ENCODE results near the gene TP53RK.
"Not testable (repeated sequence)": the region's sequence is repeated elsewhere in the genome, so short reads cannot be mapped to it uniquely, and the experiment has no call there.

The TP53RK gene

DNA sequence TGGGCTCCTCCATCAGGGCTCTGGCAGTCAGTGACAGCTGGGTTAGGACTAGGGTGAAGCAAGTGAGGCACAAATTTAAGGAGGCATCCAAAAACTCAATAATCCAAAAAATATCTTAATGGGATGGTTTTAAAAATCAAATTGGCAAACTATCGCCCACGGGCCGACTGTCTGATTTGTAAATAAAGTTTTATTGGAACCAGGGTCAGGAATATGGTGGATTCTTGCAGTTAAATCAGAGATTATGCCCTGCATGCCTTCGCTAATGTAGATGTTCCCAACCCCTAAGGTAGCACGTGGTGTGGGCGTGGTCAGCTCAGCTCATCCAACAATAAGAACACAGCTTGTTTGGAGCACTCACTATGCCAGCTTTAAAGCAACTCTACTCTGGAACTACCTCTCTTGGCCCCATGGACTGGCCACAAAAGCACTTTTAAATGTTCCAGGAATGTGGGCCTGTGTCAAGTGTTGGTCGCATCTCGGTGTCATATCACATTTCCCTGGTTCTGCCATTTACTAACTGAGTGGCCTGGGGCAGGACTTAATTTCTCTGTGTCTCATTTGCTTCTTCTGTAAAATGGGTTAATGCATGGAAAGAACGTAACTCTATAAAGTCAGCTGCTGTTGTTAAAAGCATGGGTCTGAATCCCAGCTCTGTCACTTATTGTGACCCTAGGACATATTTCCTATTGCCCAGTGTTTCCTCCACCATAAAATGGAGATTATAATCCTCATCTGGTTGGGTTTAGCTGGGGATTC lies 7.0 kb downstream of the TP53RK start:
- no peak for DNase-seq

DNA sequence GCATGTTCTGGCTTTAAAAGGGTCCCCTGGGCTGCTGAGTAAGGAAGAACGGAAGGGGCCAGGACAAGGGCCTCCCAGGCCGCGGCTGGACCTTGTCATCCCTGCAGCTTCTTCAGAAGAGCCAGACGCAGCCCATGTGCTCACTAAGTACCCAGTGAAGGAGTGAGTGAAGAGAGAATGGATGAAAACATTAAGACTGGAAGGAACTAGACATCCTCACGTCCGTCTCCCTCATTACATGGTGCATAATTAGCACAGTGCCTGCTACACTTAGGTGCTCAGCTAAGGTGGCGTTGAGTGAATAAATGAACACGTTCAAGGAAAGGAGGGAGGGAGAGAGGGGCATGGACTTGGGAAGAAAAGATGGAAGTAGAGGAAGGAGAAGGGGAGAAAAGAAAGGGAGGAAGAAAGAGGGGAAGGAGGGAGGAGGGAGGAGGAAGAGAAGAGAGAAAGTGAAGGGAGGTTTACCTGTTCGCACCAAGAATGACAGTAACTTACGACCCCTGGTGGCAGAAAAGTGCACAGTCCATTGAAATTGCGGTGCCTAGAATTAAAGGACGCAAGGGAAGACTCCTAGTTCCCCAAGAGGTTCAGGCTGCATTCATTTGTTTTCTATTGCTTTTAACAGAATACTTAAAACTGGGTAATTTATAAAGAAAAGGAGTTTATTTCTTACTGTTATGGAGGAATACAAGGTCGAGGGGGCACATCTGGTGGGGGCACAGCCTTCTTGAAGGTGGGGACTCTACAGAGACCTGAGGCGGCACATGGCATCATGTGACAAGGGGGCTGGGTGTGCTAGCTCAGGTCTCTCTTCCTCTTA lies 8.0 kb downstream of the TP53RK start:
- DNase-seq = peak; percentile 36

- DNase-seq = no peak
These were observed 8.6 kb downstream of the TP53RK start for GRCh38 chr20:46680684-46681031.

GRCh38 chr20:46678516-46678915 lies 10.7 kb downstream of the TP53RK start:
- no peak for DNase-seq

GRCh38 chr20:46677608-46678007 lies 11.6 kb downstream of the TP53RK start:
- no peak for DNase-seq

DNA sequence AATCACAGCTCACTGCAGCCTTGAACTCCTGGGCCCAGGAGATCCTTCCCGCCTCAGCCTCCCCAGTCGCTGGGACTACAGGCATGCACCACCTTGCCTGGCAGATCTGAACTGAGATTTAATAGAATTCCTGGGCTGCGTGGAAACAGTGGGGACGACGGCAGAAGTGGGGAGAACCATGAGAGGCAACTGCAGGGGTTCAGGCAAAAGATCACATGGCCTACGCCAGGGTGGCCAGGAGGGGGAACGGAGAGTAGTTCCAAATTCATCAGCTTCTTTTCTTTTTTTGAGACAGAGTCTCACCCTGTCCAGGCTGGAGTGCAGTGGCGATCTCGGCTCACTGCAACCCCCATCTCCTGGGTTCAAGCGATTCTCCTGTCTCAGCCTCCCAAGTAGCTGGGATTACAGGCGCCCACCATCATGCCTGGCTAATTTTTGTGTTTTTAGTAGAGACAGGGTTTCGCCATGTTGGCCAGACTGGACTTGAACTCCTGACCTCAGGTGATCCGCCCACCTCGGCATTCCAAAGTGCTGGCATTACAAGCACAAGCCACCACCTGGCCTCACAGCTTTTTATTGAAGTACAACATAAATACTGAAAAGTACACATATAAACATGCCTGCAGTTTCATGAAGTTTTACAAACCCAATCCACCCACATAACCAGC lies 12.5 kb downstream of the TP53RK start:
- DNase-seq = not testable (repeated sequence)

DNA sequence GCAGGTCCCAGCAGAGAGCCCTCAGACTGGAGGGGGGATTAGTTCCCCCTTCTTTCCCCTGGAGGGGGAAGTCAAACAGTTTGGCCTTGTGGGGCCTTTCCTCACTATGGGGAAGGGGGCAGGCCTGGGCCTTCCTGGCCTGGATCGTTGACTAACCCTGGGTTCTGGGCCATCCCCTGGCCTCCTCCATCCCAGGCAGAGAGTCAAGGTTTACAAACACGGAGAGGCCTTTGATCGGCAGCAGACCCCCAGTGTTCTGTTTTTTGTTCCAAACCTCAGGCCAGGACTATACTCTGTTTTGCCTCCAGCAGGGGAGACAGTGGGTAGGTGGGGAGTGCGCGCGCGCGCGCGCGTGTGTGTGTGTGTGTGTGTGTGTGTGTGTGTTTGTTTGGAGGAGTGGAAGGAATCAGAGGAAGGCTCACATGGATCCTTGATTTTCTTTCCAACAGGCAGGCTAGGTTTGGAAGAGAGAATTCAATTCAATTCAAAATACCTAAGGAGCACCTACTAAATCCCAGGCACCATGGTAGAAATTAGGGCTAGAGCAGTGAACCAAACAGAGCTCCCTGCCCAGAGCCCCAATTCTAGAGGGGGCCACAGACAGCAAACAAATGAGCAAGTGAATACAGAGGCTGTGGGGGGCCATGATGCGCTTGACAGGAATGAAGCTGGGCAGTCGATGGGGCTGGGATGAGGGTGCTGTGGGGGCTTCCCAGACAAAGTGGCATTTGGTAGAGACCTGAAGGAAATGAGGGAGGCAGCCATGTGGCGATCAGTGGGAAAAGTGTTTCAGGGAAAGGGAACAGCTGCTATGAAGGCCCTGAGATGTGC lies 14.8 kb downstream of the TP53RK start:
- no peak for DNase-seq

DNA sequence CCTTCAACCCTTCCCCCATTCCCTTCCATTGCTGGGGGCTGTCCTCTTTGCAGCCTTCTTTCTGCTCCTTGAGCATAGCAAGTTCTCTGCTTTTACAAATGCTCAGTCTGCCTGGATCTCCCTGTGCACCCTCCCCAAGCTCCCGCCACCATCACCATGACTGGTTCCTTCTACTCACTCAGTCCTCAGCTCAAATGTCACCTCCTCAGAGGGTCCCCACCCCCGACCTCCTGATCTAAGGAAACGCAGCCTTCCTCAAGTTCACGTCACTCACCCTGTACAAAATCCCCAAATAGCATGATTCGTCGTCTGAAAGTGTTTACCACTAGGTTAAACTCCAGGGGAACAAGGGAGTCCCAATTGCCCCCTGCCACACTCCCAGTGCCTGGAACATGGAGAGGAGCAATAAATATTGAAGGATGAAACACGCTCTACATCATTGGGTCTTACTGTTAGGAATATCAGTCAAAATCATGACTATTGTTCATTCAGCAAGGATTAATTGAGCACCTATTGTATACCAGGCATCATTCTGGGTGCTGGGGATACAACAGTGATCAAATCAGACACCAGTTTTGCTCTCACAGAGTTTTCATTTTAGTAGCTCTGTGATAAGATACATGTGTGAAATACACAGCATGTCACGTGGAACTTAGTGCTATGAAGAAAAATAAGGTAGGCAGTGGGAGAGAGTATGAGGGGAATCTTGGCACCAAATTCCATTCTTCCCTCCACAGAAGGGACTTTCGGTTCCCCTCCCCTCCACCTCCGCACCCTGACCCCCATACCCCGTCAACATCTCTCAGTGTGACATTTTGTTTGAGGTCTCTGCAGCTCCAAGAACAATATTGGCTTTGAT lies 15.6 kb downstream of the TP53RK start:
- DNase-seq = no peak

DNA sequence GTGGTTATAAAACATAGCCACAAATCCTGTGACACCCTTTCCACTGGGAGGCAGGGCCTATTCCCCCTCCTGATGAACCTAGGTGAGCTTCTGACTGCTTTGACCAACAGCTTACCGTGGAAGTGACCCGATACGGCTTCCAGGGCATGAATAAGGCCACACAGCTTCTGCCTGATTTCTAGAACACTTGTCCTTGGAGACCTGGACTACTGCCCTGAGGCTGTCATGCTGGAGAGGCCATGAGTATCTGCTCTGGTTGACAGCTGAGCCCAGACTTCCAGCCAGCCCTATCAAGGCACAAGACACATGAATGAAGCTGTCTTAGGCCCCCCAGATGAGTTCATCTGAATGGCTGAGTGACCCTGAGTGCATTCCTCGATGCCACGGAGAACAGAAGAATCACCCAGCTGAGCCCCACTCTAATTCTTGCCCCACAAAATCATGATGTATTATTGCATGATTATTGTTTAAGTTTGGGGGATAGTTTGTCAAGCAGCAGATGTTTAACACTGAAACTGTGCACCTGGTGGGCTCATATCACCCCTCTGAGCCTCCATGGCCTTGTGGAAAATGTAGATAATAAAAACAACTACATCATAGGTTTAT lies 16.6 kb downstream of the TP53RK start:
- DNase-seq = no peak

DNA sequence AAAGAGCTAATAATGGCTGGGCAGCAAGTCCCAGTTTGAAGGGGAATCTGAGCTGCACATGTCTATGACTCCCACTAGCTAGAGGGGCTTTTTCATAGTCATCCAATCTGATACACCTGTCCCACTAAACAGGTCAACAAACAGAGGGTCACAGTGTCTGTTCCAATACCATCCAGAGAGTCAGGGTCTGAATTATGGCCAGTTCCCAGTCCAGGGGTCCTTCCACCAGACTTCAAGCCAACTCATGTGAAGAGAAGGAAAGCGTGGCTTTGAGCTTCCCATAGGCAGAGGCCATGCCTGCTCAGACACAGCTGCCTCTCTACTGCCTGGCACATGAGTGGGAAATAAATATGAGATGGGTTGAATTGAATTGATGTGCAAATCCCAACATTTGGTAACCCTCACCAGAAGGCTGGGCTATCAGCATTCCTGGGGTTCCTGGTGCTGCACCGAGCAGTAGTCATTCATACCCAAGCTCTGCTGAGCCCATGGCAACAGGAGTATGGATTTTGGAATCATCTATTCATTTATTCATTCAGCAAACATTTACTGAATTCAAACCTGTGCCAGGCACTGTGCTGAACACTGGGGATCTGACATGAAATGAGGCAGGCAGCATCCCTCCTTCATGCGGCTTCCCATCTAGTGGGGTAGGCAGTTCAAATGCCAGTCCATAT lies 17.2 kb downstream of the TP53RK start:
- DNase-seq = no peak

- DNase-seq = no peak
These were observed 18.4 kb downstream of the TP53RK start for GRCh38 chr20:46670585-46671584.

DNA sequence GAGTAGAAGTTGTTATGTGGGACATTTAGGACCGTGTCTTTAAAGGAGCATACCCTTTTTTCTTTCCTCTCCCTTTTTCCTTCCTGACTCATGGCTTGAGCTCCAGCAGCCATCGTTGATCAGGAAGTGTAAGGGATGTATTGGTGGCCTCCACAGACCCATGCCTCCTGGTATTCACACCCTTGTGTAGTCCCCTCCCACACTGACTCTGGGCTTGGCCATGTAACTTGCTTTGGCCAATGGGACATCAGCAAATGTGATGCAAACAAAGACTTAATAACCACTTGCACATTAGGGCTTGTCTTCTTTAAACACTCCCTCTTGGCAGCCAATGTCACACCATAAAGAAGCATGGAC lies 19.0 kb downstream of the TP53RK start:
- no peak for DNase-seq

- DNase-seq = no peak
These were observed 22.3 kb downstream of the TP53RK start for GRCh38 chr20:46666818-46667515.

- no peak for DNase-seq
These were observed 22.9 kb downstream of the TP53RK start for GRCh38 chr20:46666306-46666705.

DNA sequence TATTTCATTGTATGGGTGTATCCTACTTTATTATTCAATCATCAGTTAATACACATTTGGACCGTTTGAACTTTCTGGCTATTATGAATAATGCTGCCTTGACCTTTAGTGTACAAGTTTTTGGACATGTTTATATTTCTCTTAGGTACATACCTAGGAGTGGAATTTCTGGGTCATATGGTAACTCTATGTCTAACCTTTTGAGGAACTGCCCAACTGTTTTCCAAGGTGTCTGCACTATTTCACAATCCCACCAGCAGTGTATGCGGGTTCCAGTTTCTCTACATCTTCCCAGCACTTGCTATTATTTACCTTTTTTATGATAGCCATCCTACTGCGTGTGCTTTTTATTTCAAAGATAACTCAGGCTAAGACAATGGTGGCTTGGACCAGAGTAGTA lies 23.6 kb downstream of the TP53RK start:
- no peak for DNase-seq

GRCh38 chr20:46663531-46663930 lies 25.7 kb downstream of the TP53RK start:
- DNase-seq = no peak

DNA sequence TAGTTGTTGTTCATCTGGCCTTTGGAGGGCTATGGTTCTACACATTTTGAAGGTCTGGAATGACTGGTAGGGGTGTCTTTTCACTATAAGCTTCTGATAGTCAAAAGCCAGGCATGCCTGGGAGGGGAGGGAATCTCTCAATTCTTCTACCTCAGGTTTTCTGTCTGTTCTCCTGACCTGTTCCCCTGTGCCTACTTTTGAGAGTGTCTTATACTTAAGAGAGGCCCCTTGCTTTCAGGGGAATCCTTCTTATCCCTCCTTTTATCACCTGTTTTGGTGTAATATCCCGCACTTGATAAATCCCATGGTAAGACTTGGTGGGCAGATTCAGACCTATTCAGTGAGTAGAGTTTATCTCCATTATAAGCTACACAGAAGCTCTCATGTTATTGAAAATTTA lies 27.6 kb downstream of the TP53RK start:
- no peak for DNase-seq

DNA sequence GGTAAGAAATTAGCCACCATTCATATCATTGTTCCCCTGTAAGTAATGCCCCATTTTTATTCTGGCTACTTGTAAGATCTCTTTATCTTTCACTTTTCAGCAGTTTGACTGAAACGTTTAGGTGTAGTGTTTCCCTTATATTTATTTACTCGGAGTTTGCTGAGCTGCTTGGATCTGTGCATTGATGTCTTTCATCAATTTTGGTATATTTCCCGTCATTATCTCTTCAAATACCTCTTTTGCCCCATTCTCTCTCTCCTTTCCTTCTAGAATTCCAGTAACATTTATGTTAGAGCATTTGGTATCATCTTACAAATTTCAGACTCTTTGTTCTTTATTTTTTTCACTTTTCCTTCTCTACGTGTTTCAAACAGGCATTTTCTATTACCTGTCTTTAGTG lies 28.8 kb downstream of the TP53RK start:
- no peak for DNase-seq

GRCh38 chr20:46657618-46658017 lies 31.6 kb downstream of the TP53RK start:
- DNase-seq = no peak

All from CD4-positive, alpha-beta T cell treated with Interleukin-15 for 1 hour (primary cell).